ENCODE data around the gene WNT4. TPM values are rescaled to one million over a fixed set of nuclear protein-coding genes. Genes with fewer than 3 reads are reported as not detected.

The WNT4 gene
- total RNA-seq, 1 experiment from 2014 or later = 0.70 TPM

DNA sequence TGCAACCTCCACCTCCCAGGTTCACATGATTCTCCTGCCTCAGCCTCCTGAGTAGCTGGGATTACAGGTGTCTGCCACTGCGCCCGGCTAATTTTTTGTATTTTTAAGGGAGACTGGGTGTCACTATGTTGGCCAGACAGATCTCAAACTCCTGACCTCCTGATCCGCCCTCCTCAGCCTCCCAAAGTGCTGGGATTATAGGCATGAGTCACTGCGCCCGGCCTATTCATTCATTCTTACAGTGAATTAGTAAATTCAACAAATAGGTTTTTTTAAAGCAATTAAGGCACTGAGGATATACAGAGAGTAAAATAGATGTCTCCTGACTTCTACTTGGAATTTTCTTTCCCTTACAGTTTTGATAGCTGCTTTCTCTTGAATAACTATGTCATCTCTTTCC lies 46.9 kb downstream of the WNT4 start (continued):
- TF ChIP-seq, protein P1, sequence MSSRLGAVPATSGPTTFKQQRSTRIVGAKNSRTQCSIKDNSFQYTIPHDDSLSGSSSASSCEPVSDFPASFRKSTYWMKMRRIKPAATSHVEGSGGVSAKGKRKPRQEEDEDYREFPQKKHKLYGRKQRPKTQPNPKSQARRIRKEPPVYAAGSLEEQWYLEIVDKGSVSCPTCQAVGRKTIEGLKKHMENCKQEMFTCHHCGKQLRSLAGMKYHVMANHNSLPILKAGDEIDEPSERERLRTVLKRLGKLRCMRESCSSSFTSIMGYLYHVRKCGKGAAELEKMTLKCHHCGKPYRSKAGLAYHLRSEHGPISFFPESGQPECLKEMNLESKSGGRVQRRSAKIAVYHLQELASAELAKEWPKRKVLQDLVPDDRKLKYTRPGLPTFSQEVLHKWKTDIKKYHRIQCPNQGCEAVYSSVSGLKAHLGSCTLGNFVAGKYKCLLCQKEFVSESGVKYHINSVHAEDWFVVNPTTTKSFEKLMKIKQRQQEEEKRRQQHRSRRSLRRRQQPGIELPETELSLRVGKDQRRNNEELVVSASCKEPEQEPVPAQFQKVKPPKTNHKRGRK (CRISPR knock-in tag; IDR thresholded peaks at IDR 0.05; ENCODE audit: borderline replicate concordance) = no peak
- no peak for TF ChIP-seq KAT7 (CRISPR knock-in tag; IDR thresholded peaks at IDR 0.05; ENCODE audit: borderline replicate concordance)
- TF ChIP-seq, protein P2, sequence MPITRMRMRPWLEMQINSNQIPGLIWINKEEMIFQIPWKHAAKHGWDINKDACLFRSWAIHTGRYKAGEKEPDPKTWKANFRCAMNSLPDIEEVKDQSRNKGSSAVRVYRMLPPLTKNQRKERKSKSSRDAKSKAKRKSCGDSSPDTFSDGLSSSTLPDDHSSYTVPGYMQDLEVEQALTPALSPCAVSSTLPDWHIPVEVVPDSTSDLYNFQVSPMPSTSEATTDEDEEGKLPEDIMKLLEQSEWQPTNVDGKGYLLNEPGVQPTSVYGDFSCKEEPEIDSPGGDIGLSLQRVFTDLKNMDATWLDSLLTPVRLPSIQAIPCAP (CRISPR knock-in tag; IDR thresholded peaks at IDR 0.05) = no peak
- TF ChIP-seq, protein P3, sequence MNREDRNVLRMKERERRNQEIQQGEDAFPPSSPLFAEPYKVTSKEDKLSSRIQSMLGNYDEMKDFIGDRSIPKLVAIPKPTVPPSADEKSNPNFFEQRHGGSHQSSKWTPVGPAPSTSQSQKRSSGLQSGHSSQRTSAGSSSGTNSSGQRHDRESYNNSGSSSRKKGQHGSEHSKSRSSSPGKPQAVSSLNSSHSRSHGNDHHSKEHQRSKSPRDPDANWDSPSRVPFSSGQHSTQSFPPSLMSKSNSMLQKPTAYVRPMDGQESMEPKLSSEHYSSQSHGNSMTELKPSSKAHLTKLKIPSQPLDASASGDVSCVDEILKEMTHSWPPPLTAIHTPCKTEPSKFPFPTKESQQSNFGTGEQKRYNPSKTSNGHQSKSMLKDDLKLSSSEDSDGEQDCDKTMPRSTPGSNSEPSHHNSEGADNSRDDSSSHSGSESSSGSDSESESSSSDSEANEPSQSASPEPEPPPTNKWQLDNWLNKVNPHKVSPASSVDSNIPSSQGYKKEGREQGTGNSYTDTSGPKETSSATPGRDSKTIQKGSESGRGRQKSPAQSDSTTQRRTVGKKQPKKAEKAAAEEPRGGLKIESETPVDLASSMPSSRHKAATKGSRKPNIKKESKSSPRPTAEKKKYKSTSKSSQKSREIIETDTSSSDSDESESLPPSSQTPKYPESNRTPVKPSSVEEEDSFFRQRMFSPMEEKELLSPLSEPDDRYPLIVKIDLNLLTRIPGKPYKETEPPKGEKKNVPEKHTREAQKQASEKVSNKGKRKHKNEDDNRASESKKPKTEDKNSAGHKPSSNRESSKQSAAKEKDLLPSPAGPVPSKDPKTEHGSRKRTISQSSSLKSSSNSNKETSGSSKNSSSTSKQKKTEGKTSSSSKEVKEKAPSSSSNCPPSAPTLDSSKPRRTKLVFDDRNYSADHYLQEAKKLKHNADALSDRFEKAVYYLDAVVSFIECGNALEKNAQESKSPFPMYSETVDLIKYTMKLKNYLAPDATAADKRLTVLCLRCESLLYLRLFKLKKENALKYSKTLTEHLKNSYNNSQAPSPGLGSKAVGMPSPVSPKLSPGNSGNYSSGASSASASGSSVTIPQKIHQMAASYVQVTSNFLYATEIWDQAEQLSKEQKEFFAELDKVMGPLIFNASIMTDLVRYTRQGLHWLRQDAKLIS (CRISPR knock-in tag; IDR thresholded peaks at IDR 0.05; ENCODE audit: borderline replicate concordance) = no peak
- TF ChIP-seq, protein P4, sequence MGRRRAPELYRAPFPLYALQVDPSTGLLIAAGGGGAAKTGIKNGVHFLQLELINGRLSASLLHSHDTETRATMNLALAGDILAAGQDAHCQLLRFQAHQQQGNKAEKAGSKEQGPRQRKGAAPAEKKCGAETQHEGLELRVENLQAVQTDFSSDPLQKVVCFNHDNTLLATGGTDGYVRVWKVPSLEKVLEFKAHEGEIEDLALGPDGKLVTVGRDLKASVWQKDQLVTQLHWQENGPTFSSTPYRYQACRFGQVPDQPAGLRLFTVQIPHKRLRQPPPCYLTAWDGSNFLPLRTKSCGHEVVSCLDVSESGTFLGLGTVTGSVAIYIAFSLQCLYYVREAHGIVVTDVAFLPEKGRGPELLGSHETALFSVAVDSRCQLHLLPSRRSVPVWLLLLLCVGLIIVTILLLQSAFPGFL (CRISPR knock-in tag; IDR thresholded peaks at IDR 0.05; ENCODE audit: borderline replicate concordance) = no peak
- no peak for TF ChIP-seq RELA (CRISPR knock-in tag; IDR thresholded peaks at IDR 0.05; ENCODE audit: borderline replicate concordance)
- no peak for TF ChIP-seq GRHL2 (CRISPR knock-in tag; IDR thresholded peaks at IDR 0.05; ENCODE audit: insufficient replicate concordance, severe bottlenecking)
- TF ChIP-seq, protein P5, sequence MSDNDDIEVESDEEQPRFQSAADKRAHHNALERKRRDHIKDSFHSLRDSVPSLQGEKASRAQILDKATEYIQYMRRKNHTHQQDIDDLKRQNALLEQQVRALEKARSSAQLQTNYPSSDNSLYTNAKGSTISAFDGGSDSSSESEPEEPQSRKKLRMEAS (CRISPR knock-in tag; IDR thresholded peaks at IDR 0.05) = no peak
- TF ChIP-seq NR1H2 (CRISPR knock-in tag; IDR thresholded peaks at IDR 0.05) = no peak
- no peak for TF ChIP-seq TP53 (CRISPR knock-in tag; IDR thresholded peaks at IDR 0.05)

DNA sequence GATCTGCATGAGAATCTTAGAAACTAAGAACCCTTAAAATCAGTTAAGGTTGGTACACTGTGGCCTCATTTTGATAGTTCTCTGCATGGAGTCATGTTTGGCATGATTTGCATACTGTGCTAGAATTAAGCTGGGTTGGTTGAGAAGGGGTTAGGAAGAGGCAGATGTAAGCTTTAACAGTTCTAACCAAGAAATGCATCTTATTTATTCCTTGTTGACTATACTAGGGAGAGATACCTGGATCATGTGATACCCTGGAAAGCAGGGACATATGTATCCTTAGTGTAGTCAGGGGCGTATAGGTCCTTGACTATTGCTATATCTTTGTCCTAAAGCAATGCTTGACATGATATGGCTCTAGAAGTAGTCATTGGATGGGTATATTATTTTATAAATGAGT lies 49.4 kb downstream of the WNT4 start:
- peaks cover 18% of the 10 kb centered on the region for H3K36me3 Mint-ChIP-seq
- H3K9me3 Mint-ChIP-seq = no peaks in the 10 kb centered on the region
- peaks cover 47% of the 10 kb centered on the region for H3K4me1 Mint-ChIP-seq
- ChIA-PET CTCF (interaction anchor here (1.1 to 1.7 kb wide), 3 partner anchors 12 to 48 kb away, joined by 3 to 8 read pairs (median 3); no protein-coding TSS in a partner anchor), POLR2A (interaction anchor here (0.6 kb wide), 1 partner anchor 330 kb away, joined by 3 read pairs; no protein-coding TSS in a partner anchor)
- ATAC-seq (no peak), DNase-seq (ENCODE audit: low spot score) (no peak)
- no peak overlapping the region for H3K4me3 Mint-ChIP-seq
- H3K27me3 Mint-ChIP-seq (ENCODE audit: low read depth) = no peaks in the 10 kb centered on the region
- no peak for TF ChIP-seq MXD4 (CRISPR knock-in tag; IDR thresholded peaks at IDR 0.05; ENCODE audit: borderline replicate concordance)
- TF ChIP-seq RORB (CRISPR knock-in tag; IDR thresholded peaks at IDR 0.05) = no peak
- no peak for TF ChIP-seq TEAD1 (CRISPR knock-in tag; IDR thresholded peaks at IDR 0.05)
- no peak for TF ChIP-seq ZNF263 (CRISPR knock-in tag; IDR thresholded peaks at IDR 0.05; ENCODE audit: low read depth)
- TF ChIP-seq, protein P1 (CRISPR knock-in tag; IDR thresholded peaks at IDR 0.05; ENCODE audit: borderline replicate concordance) = no peak
- no peak for TF ChIP-seq TCF7 (CRISPR knock-in tag; IDR thresholded peaks at IDR 0.05; ENCODE audit: low read depth)
- TF ChIP-seq PRRX2 (CRISPR knock-in tag; IDR thresholded peaks at IDR 0.05) = no peak
- TF ChIP-seq, protein P2 (CRISPR knock-in tag; IDR thresholded peaks at IDR 0.05) = no peak
- no peak for TF ChIP-seq JUN (CRISPR knock-in tag; IDR thresholded peaks at IDR 0.05)
- TF ChIP-seq, protein P6, sequence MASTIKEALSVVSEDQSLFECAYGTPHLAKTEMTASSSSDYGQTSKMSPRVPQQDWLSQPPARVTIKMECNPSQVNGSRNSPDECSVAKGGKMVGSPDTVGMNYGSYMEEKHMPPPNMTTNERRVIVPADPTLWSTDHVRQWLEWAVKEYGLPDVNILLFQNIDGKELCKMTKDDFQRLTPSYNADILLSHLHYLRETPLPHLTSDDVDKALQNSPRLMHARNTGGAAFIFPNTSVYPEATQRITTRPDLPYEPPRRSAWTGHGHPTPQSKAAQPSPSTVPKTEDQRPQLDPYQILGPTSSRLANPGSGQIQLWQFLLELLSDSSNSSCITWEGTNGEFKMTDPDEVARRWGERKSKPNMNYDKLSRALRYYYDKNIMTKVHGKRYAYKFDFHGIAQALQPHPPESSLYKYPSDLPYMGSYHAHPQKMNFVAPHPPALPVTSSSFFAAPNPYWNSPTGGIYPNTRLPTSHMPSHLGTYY (CRISPR knock-in tag; IDR thresholded peaks at IDR 0.05) = no peak
- no peak for TF ChIP-seq FOXP1 (CRISPR knock-in tag; IDR thresholded peaks at IDR 0.05; ENCODE audit: borderline replicate concordance)
- TF ChIP-seq ETV6 (CRISPR knock-in tag; IDR thresholded peaks at IDR 0.05) = no peak
- no peak for TF ChIP-seq TP53 (CRISPR knock-in tag; IDR thresholded peaks at IDR 0.05)
- TF ChIP-seq SOX15 (CRISPR knock-in tag; IDR thresholded peaks at IDR 0.05) = no peak
- no peak for TF ChIP-seq RELA (CRISPR knock-in tag; IDR thresholded peaks at IDR 0.05; ENCODE audit: borderline replicate concordance)
- no peak for TF ChIP-seq CBFB (CRISPR knock-in tag; IDR thresholded peaks at IDR 0.05; ENCODE audit: low read depth)
- peak overlapping the region; percentile 27; the same call in 1 of the 2 replicates for H3K27ac Mint-ChIP-seq

Data from WTC11 (cell line).